Measurements from ENCODE around the gene SERAC1. TPM values are rescaled to one million over a fixed set of nuclear protein-coding genes. Genes with fewer than 3 reads are reported as not detected.

SERAC1 gene
- total and polyA plus RNA-seq, 4 donors = 2.0 to 4.4 (median 2.3) TPM

DNA sequence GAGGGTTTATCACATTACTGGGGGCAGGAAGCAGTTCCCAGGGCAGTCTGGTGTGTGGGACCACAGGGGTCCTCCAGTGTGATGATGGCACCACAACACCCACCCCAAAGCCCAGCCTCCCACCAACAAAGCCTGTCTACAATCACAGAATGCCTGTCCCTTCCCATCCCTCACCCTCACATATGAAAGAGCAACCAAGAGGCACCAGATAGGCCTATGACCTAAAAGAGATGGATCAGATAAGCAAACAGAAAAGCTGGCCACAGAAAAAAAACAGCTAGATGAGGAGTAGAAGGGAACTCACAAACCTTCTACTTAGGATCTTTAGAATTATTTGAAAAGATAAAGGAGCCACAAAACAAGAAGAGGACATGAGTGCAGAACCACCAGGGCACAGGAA, 54.3 kb downstream of the SERAC1 start (continued):
- TF ChIP-seq ZBTB33 (IDR thresholded peaks at IDR 0.05) = no peak
- no peak for TF ChIP-seq FOXA1 (IDR thresholded peaks at IDR 0.05)
- no peak for TF ChIP-seq SP1 (IDR thresholded peaks at IDR 0.05)
- TF ChIP-seq HNF4G (IDR thresholded peaks at IDR 0.05) = no peak
- TF ChIP-seq ATF3 (IDR thresholded peaks at IDR 0.05) = no peak
- no peak for TF ChIP-seq FOXA2 (IDR thresholded peaks at IDR 0.05)
- TF ChIP-seq HNF4A (conservative IDR thresholded peaks at IDR 0.05) = no peak
- TF ChIP-seq NR2F2 (IDR thresholded peaks at IDR 0.05) = no peak
- TF ChIP-seq EGR1 (IDR thresholded peaks at IDR 0.05; ENCODE audit: low read depth in 2 of 2) = no peak
- no peak for TF ChIP-seq RAD21 (IDR thresholded peaks at IDR 0.05)
- TF ChIP-seq, protein P1, sequence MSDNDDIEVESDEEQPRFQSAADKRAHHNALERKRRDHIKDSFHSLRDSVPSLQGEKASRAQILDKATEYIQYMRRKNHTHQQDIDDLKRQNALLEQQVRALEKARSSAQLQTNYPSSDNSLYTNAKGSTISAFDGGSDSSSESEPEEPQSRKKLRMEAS (IDR thresholded peaks at IDR 0.05) = no peak
- TF ChIP-seq YY1 (IDR thresholded peaks at IDR 0.05) = no peak

DNA sequence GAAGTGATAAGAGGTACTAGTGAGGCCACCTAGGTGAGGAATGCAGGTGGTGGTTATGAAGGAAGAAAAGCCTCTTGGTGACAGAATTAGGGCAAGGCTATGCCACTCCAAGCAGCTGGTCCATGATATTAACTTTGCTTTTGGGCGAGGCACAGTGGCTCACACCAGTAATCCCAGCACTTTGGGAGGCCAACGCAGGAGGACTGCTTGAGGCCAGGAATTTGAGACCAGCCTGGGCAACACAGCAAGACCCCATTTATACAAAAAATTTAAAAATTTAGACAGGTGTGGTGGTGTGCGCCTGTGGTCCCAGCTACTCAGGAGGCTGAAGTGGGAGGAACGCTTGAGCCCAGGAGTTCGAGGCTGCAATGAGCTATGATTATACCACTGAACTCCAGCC, 56.1 kb downstream of the SERAC1 start:
- H3K27me3 ChIP-seq (ENCODE audit: control insufficient read depth in 4 of 4, insufficient read depth in 4 of 4, low read length in 3 of 4) = no peaks in the 10 kb centered on the region
- no peaks in the 10 kb centered on the region for H3K4me1 ChIP-seq (ENCODE audit: control insufficient read depth in 4 of 4, insufficient read depth in 4 of 4, low read length in 3 of 4)
- no peak overlapping the region for H3K9ac ChIP-seq (ENCODE audit: low read depth in 1 of 2, low read length in 2 of 2)
- no peak overlapping the region for H3K27ac ChIP-seq (ENCODE audit: low read depth in 1 of 2, low read length in 2 of 2)
- H3K9me3 ChIP-seq (ENCODE audit: control insufficient read depth in 4 of 4, low read length in 3 of 4) = no peaks in the 10 kb centered on the region
- H3K4me3 ChIP-seq (ENCODE audit: low read depth in 1 of 3, low read length in 3 of 3) = no peak overlapping the region
- H3K36me3 ChIP-seq (ENCODE audit: control insufficient read depth in 4 of 4, insufficient read depth in 3 of 4, low read depth in 1 of 4, low read length in 3 of 4) = peaks cover under 1 to 5% (median 3%) of the 10 kb centered on the region in 4 donors
- DNase-seq (ENCODE audit: low spot score) = no peak
- TF ChIP-seq CTCF (IDR thresholded peaks at IDR 0.05; ENCODE audit: low read depth, low read length, missing input control) (no peak), ATF3 (IDR thresholded peaks at IDR 0.05) (no peak), TAF1 (conservative IDR thresholded peaks at IDR 0.05) (no peak), YY1 (IDR thresholded peaks at IDR 0.05) (no peak), RAD21 (IDR thresholded peaks at IDR 0.05) (no peak), SP1 (IDR thresholded peaks at IDR 0.05) (no peak)
- 98% methylated on average over 5 of the region's 5 CpGs for WGBS

GRCh38 chr6:158110986-158111385, 57.1 kb downstream of the SERAC1 start:
- no peak for DNase-seq (ENCODE audit: low spot score)
- H3K4me1 ChIP-seq (ENCODE audit: control insufficient read depth in 4 of 4, insufficient read depth in 4 of 4, low read length in 3 of 4) = no peaks in the 10 kb centered on the region
- no peaks in the 10 kb centered on the region for H3K27me3 ChIP-seq (ENCODE audit: control insufficient read depth in 4 of 4, insufficient read depth in 4 of 4, low read length in 3 of 4)
- no peak overlapping the region for H3K9ac ChIP-seq (ENCODE audit: low read depth in 1 of 2, low read length in 2 of 2)
- TF ChIP-seq CTCF (IDR thresholded peaks at IDR 0.05; ENCODE audit: low read depth, low read length, missing input control) = no peak
- TF ChIP-seq JUND (IDR thresholded peaks at IDR 0.05) = no peak
- TF ChIP-seq, protein P2, sequence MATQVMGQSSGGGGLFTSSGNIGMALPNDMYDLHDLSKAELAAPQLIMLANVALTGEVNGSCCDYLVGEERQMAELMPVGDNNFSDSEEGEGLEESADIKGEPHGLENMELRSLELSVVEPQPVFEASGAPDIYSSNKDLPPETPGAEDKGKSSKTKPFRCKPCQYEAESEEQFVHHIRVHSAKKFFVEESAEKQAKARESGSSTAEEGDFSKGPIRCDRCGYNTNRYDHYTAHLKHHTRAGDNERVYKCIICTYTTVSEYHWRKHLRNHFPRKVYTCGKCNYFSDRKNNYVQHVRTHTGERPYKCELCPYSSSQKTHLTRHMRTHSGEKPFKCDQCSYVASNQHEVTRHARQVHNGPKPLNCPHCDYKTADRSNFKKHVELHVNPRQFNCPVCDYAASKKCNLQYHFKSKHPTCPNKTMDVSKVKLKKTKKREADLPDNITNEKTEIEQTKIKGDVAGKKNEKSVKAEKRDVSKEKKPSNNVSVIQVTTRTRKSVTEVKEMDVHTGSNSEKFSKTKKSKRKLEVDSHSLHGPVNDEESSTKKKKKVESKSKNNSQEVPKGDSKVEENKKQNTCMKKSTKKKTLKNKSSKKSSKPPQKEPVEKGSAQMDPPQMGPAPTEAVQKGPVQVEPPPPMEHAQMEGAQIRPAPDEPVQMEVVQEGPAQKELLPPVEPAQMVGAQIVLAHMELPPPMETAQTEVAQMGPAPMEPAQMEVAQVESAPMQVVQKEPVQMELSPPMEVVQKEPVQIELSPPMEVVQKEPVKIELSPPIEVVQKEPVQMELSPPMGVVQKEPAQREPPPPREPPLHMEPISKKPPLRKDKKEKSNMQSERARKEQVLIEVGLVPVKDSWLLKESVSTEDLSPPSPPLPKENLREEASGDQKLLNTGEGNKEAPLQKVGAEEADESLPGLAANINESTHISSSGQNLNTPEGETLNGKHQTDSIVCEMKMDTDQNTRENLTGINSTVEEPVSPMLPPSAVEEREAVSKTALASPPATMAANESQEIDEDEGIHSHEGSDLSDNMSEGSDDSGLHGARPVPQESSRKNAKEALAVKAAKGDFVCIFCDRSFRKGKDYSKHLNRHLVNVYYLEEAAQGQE (IDR thresholded peaks at IDR 0.05) = no peak
- no peak for TF ChIP-seq RAD21 (IDR thresholded peaks at IDR 0.05)
- TF ChIP-seq HNF4A (conservative IDR thresholded peaks at IDR 0.05) = no peak
- TF ChIP-seq EGR1 (IDR thresholded peaks at IDR 0.05; ENCODE audit: low read depth in 2 of 2) = no peak
- no peak for TF ChIP-seq FOXA1 (IDR thresholded peaks at IDR 0.05)
- no peak for TF ChIP-seq ZBTB33 (IDR thresholded peaks at IDR 0.05)
- H3K36me3 ChIP-seq (ENCODE audit: control insufficient read depth in 4 of 4, insufficient read depth in 3 of 4, low read depth in 1 of 4, low read length in 3 of 4) = peaks cover 2 to 5% (median 3%) of the 10 kb centered on the region in 4 donors
- no peaks in the 10 kb centered on the region for H3K9me3 ChIP-seq (ENCODE audit: control insufficient read depth in 4 of 4, low read length in 3 of 4)
- WGBS = 96% methylated on average over 5 of the region's 5 CpGs
- H3K4me3 ChIP-seq (ENCODE audit: low read depth in 1 of 3, low read length in 3 of 3) = no peak overlapping the region
- H3K27ac ChIP-seq (ENCODE audit: low read depth in 1 of 2, low read length in 2 of 2) = no peak overlapping the region
